ENCODE results near the gene MMS19. TPM values are rescaled to one million over a fixed set of nuclear protein-coding genes. Genes with fewer than 3 reads are reported as not detected.

MMS19 gene
- polyA plus RNA-seq, 3 donors = 23.2 to 74.5 (median 29.2) TPM

DNA sequence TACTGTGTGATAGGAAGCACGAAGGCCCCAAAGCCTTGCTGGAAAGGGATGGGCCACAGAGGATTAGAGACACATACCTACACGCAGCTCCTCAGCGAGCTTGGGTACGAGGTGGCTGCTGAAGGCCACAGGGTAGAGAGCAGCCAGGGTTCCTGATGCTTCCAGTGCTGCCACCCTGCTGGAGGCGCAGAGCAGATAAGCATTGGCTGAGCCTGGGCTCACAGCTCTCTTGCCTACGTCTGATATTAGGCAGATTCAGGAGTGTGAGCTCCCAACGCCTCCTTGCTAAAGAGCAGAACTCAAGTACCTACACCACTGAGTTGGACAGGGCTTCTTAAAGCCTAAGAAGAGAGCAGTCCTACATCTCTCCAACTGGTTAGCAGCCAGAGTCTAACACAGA lies 32.2 kb downstream of the MMS19 start:
- Histone ChIP-seq H3K4me1 (ENCODE audit: control insufficient read depth in 1 of 2, insufficient read depth in 2 of 2, low read length in 2 of 2) (no peaks in the 10 kb centered on the region), H3K27ac (ENCODE audit: low read depth in 1 of 2, low read length in 2 of 2) (peak overlapping the region in 1 of 2 donors; percentile 51), H3K4me3 (replicated peaks in 1 of 3; ENCODE audit: low read depth in 2 of 3, low read length in 3 of 3) (no peak overlapping the region), H3K27me3 (ENCODE audit: control insufficient read depth in 2 of 2, insufficient read depth in 2 of 2, low read length in 2 of 2) (no peaks in the 10 kb centered on the region), H3K9ac (ENCODE audit: insufficient read depth, low read length, poor library complexity, severe bottlenecking) (no peak overlapping the region), H3K9me3 (replicated peaks in 1 of 2; ENCODE audit: control insufficient read depth in 1 of 2, insufficient read depth in 1 of 2, low read length in 2 of 2) (no peaks in the 10 kb centered on the region), H3K79me2 (ENCODE audit: insufficient read depth, low read length) (no peaks in the 10 kb centered on the region), H3K4me2 (replicated peaks; ENCODE audit: extremely low read depth, low read length, poor library complexity, severe bottlenecking) (no peak overlapping the region), H2AFZ (ENCODE audit: insufficient read depth, low read depth, low read length, poor library complexity, severe bottlenecking) (no peak overlapping the region), H4K20me1 (ENCODE audit: insufficient read depth, low read length) (no peaks in the 10 kb centered on the region), H3K36me3 (replicated peaks in 1 of 2; ENCODE audit: control insufficient read depth in 1 of 2, insufficient read depth in 2 of 2, low read length in 2 of 2) (peaks cover 84 to 99% of the 10 kb centered on the region in 2 donors)
- Mint-ChIP-seq H3K36me3 (peaks cover 79 to 98% of the 10 kb centered on the region in 2 donors), H3K9me3 (no peaks in the 10 kb centered on the region), H3K4me1 (no peaks in the 10 kb centered on the region), H3K27me3 (ENCODE audit: low read depth in 3 of 3) (no peaks in the 10 kb centered on the region), H3K27ac (no peak overlapping the region), H3K4me3 (no peak overlapping the region)
- TF ChIP-seq, protein P1, sequence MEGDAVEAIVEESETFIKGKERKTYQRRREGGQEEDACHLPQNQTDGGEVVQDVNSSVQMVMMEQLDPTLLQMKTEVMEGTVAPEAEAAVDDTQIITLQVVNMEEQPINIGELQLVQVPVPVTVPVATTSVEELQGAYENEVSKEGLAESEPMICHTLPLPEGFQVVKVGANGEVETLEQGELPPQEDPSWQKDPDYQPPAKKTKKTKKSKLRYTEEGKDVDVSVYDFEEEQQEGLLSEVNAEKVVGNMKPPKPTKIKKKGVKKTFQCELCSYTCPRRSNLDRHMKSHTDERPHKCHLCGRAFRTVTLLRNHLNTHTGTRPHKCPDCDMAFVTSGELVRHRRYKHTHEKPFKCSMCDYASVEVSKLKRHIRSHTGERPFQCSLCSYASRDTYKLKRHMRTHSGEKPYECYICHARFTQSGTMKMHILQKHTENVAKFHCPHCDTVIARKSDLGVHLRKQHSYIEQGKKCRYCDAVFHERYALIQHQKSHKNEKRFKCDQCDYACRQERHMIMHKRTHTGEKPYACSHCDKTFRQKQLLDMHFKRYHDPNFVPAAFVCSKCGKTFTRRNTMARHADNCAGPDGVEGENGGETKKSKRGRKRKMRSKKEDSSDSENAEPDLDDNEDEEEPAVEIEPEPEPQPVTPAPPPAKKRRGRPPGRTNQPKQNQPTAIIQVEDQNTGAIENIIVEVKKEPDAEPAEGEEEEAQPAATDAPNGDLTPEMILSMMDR (IDR thresholded peaks at IDR 0.05) = no peak
- no peak for DNase-seq
- 100% methylated on average over 5 of the region's 7 CpGs for WGBS (ENCODE audit: insufficient coverage)
- intact Hi-C loops (cut with micrococcal nuclease) = loop anchor here in 1 of 2 donors (5.0 kb wide), 1 partner anchor 86 kb away; no protein-coding TSS in a partner anchor

DNA sequence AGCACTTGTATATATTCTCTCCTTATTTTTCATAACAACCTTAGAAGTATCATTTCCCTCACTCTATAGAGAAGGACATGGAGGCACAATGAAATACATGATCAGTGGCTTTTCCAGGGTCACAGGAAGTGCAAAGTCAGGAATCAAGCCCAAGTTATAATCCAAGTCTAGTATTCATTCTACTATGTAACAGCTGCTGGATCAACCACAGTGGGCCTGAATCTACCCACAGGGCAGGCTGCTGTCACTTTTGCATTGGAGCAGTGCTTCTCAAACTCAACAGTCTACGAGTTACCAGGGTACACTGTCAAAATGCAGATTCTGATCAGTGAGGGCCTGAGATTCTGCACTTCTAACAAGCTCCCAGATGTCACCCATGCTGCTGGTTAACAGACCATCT lies 34.0 kb downstream of the MMS19 start:
- WGBS (ENCODE audit: insufficient coverage) = 100% methylated on average over 1 of the region's 1 CpG
- Histone ChIP-seq H3K4me3 (replicated peaks in 1 of 3; ENCODE audit: low read depth in 2 of 3, low read length in 3 of 3) (no peak overlapping the region), H3K9ac (ENCODE audit: insufficient read depth, low read length, poor library complexity, severe bottlenecking) (no peak overlapping the region), H3K27ac (ENCODE audit: low read depth in 1 of 2, low read length in 2 of 2) (peak overlapping the region in 1 of 2 donors; percentile 43), H3K27me3 (ENCODE audit: control insufficient read depth in 2 of 2, insufficient read depth in 2 of 2, low read length in 2 of 2) (no peaks in the 10 kb centered on the region), H3K4me2 (replicated peaks; ENCODE audit: extremely low read depth, low read length, poor library complexity, severe bottlenecking) (no peak overlapping the region), H4K20me1 (ENCODE audit: insufficient read depth, low read length) (no peaks in the 10 kb centered on the region), H3K79me2 (ENCODE audit: insufficient read depth, low read length) (no peaks in the 10 kb centered on the region), H2AFZ (ENCODE audit: insufficient read depth, low read depth, low read length, poor library complexity, severe bottlenecking) (no peak overlapping the region), H3K4me1 (ENCODE audit: control insufficient read depth in 1 of 2, insufficient read depth in 2 of 2, low read length in 2 of 2) (no peaks in the 10 kb centered on the region), H3K9me3 (replicated peaks in 1 of 2; ENCODE audit: control insufficient read depth in 1 of 2, insufficient read depth in 1 of 2, low read length in 2 of 2) (no peaks in the 10 kb centered on the region), H3K36me3 (replicated peaks in 1 of 2; ENCODE audit: control insufficient read depth in 1 of 2, insufficient read depth in 2 of 2, low read length in 2 of 2) (peaks cover 84 to 99% of the 10 kb centered on the region in 2 donors)
- intact Hi-C loops (cut with micrococcal nuclease) = no loop called here
- no peaks in the 10 kb centered on the region for H3K9me3 Mint-ChIP-seq
- TF ChIP-seq, protein P1 (IDR thresholded peaks at IDR 0.05) = no peak
- H3K4me3 Mint-ChIP-seq = no peak overlapping the region
- H3K27me3 Mint-ChIP-seq (ENCODE audit: low read depth in 3 of 3) = peaks cover 0 to under 1% (median 0%) of the 10 kb centered on the region in 3 donors
- no peak for DNase-seq
- peak overlapping the region in 4 of 7 donors; percentile 4 to 52 (median 42) for H3K27ac Mint-ChIP-seq
- H3K36me3 Mint-ChIP-seq = peaks cover 78 to 98% of the 10 kb centered on the region in 2 donors
- no peaks in the 10 kb centered on the region for H3K4me1 Mint-ChIP-seq

Measured in CD14-positive monocyte (primary cell).